HG02981 (cell line): Measurements from ENCODE around the gene SOX6.

Experiments used
- ATAC-seq: cut with Tn5 transposase; IDR thresholded peaks from one replicate; pipeline ENCODE4 v1.9.1; 2021; ENCODE audit warnings: mild to moderate bottlenecking, moderate library complexity; ENCODE audit not compliant: unreplicated experiment

Gene SOX6

DNA sequence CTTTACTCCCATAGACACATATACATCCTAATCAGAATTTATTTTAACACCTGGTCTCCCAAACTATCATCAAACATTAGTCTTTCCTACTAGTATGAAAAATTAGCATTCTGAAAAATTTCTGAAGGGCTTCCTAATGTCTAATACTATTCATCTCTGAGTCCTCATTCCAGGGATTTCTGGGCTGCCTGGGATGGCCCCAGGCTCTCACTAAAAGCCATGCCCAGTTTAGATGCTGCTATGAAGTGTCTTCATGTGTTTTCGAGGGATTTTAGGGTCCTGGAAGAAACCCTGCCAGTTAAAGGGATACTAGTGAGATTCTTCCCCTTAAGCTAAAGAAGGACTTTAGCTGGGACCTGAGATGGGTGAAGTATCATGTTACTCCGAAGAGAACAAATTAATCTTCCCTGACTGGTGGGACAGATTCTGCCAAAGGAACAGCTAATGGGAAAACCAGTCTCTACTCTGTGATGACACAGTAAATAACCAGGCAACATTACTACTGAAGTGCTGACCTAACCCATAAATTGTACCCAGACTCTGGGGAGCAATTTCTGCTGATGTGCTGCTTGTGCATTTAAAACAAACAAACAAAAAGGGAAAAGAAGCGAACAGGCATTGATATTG lies 342.6 kb downstream of the SOX6 start:
- no peak for ATAC-seq

DNA sequence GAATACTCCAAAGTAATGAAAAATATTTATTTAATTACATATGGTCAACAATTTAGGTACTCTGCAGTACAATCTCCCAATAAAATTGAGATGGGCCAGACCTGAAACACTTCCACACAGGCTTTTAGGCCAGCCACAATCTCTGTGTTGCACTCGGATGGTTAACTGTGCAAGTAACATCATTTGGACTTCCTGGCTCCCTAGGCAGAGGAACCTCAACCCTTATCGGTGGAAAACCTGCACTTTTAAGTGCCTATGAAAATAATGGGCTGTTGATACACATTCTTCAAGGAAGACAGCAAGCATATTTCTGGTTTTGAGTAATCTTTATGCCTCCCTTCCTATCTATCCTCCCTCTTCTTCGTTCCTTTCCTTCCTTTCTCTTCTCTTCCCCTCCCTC lies 343.1 kb downstream of the SOX6 start:
- ATAC-seq, result no peak

DNA sequence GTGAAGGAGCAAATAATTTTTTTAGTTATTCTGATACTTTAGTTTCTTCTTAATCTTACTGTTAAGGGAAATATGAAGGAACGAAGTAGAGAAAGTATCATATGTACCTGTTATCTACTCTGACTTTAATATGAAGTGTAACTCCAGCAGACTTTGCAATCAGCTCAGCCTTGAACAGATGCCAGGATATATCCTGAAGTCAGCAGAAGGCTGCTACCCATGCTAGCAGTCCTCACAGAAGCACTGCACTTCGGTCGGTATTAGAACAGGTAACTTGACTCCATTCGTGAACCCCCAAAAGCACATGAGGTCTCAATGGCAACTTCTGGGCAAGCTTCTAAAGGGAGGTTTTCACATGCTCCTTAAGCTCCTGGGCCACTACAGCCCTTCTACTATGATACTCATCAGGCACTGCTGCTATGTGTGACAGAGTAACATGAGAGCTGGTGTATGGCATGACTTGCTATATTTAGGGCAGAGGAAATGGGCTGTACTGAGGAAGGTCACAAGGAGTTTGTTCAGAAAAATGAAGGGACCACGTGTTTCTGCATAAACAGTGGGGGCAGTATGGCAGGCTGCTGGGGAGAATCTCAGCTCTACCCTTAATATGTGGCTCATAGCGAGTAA lies 344.1 kb downstream of the SOX6 start:
- no peak for ATAC-seq

DNA sequence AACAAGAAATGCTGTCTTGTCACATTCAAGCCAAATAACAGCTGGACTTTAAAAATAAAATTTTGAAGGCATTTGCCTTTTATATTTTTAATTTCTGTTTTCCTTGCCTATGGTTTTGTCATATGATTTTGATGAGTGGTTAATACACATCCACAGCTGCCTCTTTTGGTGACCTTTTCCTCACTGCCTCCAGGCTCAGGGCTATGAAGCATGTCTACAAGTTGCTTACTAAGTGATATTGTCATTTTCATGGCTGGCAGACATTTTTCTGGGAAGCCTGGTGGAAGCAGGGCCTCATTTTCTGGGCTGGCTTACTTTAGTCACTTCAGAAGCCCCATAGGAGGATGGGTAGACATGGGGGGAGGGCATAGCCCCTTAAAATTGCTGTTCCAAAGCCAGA lies 344.9 kb downstream of the SOX6 start:
- no peak for ATAC-seq

DNA sequence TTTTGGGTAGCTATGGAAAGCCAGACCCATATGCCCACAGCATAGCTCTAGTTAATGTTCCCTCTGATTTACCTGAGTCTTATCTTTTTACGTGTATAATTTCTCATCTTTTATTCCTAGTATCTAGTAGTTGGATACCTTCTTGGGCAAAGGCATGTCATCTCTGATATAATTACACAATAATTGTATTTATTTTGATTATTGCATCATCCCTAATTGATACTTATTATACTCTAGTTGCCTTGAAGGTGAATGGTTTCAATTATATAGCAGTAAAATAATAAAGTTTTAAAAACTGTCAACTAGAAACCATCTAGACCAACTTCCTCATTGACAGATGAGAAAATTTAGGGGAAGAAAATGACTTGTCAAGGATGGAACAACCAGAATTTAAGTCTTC lies 347.3 kb downstream of the SOX6 start:
- no peak for ATAC-seq

DNA sequence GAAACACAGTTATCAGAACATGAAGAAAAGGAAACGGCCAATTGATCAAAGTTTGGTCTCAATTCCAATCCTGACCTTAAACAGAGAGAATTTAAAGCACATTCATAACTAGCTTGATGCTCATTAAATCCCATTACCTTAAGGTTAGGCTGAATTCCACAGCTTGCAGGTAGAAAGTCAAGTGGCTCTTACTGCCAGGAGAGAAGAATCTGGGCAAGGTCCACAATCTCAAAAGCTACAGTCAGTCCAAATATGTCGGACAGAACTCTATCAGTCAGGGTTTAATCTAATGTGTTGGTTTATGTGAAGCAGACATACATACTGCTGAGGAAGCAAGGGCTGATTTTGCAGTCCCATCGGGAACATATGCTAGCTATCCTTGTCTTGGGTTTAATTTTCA lies 348.8 kb downstream of the SOX6 start:
- ATAC-seq, result no peak

DNA sequence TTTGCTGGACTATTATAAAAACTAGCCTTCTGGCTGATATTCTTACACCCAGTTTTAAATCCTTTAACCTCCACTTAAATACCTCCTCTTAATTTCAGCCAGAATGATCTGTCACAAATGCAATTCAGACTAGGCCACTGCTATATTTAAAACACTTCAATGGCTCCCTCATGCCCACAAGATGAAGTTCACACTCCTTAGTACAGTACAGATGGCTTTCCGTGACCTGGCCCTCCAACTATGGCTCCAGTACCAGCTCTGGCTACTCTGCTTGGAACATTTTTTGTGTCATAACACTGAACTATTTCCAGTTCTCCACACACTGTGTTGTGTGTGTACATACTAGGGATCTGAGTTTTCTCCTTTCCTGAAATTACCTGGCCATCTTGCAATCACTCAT lies 353.4 kb downstream of the SOX6 start:
- no peak for ATAC-seq

DNA sequence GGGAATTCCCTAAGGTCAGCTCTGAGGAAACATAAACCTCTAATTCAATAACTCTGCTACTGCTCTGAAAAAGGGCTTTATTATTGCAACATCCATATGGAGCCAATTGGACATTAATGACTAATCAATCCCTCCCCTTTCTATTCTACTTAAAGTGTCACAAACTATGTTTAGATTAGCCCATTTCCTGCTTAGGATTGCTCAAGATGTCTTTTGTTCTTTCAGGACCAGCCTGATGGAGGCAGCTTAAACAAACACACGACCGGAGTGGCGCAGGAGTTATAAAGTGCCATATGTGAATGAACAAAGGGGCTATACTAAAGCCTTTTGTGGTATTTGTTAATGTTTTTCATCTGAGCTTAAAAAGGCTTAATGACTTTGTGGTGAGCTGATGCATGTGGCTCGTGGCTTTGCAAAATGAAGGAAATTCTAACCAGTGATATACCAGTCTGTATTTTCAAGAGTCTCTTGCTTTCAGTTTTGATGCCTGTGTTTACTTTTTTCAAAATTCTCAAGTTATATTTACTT lies 354.4 kb downstream of the SOX6 start:
- ATAC-seq, result no peak

DNA sequence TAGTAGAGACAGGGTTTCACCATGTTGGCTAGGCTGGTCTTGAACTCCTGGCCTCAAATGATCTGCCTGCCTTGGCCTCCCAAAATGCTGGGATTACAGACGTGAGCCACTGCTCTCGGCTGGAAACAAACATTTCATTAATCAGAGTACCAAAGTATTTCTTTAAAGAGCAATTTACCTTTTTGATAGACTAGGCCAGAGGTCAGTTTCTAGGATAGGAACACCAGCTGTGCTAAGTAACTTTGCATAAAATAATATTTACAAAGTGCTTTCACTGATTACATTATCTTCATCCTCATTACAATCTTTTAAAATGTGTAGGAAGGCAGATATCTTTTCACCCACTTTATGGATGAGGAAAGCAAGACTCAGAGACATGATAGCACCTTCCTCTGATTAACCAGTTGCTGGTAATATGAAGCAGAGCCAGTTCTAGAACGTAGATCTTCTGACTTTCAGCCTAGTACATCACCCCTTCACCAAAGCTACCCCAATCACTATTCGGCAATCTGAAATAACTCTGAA lies 355.2 kb downstream of the SOX6 start:
- ATAC-seq, result no peak

DNA sequence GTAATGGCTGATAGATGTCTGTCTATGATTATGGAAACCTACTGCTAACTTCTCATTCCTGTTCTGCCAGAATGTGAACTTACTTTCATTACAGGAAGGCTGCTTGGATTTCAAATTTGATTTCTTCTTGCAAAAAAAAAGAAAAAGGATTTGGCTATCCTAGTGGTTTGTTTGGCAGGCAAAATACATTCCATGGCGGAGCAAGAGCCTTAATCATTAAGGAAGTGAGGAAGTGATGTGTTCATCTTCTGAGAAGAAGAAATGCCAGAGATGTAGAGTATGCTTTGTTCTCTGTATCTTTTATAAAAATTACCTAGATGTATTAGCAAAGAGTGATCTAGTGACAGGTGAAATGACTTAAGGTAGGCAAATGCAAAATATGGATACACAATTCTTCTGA lies 356.3 kb downstream of the SOX6 start:
- ATAC-seq, result no peak

DNA sequence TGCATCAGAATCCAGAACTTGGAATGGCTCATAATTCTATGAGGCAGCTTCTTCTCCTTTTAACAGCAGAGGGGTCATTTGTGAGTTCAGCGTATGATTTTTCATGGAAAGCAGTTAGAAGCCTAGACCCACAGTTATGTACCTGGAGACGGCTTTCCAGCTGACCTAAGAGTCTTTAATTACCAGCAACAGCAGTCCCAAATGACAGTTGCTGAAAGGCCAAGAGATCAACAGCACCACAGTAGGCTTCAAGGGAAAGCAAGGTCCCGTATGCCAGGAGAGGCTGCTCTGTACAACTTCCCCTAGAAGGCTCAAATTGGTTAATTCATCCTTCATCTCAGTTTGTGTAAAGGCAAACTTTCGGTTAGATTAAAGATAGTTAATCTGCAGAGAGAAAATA lies 363.0 kb downstream of the SOX6 start:
- no peak for ATAC-seq

DNA sequence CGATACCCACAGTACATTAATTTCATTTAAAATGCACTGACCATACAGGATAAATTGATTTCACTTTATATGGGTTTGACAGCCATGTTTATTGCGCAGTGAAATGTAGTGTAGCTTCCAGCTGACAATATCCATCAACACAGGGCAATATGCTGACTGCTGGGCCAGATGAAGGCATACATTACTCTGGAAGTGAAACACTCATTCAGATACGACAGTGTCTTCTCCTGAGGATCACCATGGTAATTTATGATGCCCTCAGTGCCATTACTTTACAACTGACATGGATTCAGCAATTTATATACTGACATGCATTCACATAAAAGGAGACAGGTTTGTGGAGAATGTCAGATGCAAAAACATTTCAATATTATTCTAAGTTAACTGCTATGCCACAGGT lies 365.1 kb downstream of the SOX6 start:
- no peak for ATAC-seq

DNA sequence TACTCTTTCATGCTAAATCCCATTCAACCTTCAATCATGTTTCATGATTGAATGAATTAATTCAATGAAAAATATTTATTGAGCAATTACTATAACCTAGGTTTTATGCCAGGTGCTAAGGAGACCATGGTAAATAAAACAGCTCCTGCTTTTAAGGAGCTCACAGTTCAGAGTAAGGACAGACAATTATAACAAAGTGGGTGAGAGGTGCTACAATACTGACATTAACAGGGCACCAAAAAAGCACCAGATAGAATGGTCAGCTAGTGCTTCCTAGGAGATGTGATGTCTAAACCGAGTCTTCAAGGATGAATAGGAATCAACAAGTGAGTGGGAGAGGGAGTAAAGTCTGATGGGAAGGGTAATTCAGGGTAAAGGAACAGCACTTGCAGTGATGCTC lies 366.7 kb downstream of the SOX6 start:
- ATAC-seq, result no peak

DNA sequence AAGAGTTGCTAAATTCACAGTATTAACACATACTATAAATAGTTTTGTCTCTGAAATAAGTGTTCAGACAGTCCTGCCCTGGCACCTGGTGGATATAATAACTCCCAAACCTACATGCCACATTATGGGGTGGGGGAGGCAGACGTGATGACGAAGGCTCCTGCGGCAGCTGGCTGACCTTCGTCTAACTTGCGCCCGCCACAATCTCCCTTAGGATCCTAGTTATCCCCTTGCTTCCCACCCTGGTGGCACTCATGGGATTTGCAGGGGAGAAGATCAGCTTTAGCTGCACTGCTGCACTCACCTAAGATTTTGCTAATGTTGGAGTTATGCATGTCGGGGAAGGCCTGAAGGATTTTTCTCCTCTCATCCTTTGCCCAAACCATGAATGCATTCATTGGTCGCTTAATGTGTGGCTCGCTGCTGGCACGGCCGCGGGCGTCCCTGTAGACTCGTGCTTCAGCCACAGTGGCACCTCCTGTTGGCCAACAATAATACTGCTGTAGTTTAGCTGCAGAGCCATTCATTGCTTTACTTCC lies 367.6 kb downstream of the SOX6 start:
- no peak for ATAC-seq

DNA sequence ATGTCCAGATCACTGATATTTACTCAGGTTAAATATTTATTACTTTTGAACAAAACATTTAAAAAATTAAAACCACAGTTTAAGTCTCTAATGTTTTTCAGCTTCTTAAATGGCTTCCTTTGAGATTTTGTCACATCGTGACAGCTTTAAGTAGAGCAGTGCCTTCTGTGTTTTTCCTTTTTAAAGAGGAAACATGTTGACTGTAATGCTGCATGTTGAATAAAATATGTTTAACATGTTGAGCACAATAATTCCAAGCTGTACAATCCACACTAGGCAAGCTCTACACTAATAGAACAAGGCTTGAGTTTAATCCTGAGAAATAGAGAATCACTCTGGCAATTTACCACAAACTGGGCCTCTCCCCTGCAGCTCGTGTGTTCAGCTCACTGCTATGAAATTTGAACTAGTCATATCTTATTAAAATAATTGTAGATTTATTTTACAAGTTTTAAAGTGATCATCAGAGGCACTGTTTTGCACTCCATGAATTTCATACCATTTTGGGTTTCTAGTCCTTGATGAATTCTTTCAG lies 368.3 kb downstream of the SOX6 start:
- ATAC-seq, result no peak

DNA sequence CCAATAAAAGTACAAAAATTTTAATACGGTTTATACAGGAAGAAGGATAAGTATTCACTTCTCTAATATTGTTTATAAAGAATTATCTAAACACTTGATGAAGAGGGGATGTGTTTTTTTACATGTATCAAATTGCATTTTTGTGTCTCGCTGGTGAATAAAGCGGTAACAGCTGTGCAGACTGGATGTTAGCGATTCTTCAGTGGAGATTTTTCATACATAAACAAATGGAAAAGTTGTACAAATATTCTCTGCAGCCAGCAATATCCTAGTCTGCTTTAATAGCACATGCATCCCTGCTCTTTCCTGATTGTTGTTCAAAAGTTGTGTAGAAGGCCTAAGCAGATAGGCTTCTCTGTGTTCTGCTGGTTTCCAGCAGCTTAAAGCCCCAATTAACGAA lies 369.3 kb downstream of the SOX6 start:
- no peak for ATAC-seq

DNA sequence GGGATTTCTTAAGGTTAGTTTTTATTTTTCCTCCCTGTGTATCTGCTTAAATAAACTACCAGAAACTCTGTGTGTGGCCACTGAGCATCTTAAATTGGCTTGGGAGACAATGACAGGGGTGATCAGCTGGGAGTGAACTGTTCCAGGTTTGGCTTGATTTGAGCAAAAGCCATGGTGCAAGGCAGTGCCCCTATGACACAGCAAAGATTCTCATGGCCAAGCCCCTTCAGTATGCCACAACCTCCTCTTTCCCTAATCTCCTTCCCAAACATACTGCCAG lies 370.5 kb downstream of the SOX6 start:
- ATAC-seq, result no peak

DNA sequence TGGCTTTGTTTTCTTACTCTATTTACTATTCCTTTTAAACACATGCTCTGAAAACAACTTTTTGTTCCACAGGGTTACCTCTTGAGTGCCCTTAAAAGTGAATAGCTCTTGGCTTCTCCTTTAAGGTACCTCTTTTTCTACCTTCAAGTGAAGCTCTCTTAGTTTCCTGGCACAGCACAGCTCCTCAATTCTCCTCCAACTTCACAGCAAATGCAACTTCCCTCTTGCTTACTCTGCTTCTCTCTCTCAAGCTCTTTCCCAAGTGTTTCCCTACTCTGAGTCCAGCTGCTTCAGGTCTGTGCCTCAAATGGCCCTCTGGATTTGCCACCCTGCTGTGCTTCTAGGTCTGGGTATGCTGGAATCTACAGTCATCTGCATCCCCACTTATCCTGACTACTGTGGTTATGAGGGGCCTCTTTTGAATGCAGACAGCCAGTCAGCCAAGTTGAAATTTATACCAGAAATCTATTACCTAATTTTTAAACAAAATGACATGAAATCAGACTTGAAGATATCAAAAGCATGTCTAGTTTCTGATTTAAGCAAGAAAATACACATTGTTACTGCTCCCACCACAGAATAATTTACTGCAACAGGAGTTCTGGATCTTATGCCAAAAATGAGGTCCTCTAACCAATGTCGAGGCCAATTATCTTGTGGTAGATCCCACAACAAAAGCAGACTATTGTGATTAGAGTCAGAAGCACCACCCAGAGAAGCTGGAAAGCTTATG lies 371.1 kb downstream of the SOX6 start:
- no peak for ATAC-seq

DNA sequence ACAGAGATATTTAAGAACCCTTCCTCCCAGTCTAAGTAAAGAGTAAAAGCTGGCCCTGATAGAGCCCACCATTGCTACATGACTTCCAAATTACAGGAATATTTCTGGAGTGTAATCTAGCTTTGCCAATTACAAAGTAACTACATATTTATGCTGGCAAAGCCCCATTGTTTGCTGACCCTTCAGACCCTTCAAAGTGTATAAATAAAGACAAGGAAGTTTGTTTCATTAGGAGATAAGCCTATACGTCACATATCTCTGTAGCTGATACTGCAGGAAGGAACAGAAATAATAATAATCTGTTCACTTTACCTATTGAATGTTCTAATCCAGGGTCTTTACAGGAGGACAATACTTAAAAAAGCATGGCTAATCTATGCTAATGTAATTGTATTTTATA lies 375.1 kb downstream of the SOX6 start:
- no peak for ATAC-seq

DNA sequence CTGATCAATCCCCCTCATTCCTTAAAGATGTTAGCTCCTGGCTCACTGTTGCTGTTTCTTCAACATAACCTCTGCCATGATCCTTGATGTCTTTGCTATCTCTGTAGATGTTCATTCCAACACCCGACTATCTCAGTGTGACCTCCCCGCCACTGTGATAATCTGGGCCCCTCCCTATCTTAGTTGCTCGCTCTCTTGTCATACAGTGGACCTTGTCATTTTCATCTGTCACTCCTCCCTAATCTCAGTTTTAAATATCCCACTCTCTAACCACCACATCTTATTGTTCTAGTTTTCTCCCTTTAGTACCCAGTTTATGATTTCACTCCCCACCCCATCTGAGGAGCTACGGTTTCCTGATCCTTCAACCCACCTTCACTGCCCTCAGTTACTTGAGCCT lies 379.2 kb downstream of the SOX6 start:
- ATAC-seq, result no peak

DNA sequence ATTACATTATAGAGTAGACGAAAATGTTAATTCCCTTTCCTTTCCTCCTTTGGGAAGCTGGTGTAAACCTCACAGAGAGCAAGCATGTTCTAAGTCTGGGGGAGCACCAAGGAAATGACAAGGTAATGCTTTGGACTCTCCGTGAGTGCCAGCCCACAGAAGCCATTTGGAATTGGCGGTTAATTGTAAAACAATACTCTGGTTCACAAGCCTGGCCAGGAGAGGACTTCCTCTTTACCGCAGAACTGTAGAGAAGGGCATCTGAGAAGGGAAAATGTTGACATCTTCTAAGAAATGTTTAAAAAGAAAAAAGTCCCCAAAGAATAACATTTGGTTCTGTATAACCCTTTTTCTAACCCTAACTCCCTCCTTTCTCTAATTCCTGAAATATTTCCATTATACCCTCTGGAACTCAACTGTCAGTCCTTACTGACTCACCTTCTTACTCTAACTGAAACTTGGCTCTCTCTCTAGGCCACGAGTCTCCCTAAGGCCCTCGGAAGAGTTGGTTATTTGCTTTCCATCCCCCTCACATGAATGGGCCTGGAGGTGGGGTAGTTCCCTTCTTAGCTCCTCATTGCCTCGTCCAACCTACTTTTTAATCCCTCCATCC lies 379.8 kb downstream of the SOX6 start:
- no peak for ATAC-seq
